ENCODE measurements around the gene DHDDS. TPM values are rescaled to one million over a fixed set of nuclear protein-coding genes. Genes with fewer than 3 reads are reported as not detected.

The DHDDS gene
- total and polyA plus RNA-seq, 2 of the 13 experiments (the other 11 are each of a cell fraction or from before 2014, with no cell fraction given): 18.9 to 28.3 TPM

- TF ChIP-seq ZNF589 (CRISPR knock-in tag; conservative IDR thresholded peaks at IDR 0.05): no peak
- TF ChIP-seq AGO2 (optimal IDR thresholded peaks at IDR 0.05; ENCODE audit: low read depth, low read length): peak; percentile 67
- no peak for TF ChIP-seq ZNF740 (CRISPR knock-in tag; IDR thresholded peaks at IDR 0.05)
These were observed 36.8 kb downstream of the DHDDS start (continued) for GRCh38 chr1:26468911-26469310.

- in situ Hi-C loops (cut with HindIII; ENCODE audit: extremely low pct_ligation_motif_present, low pct_unique_long_range_greater_than_20kb): no loop called here
- POLR2A ChIA-PET: no interaction called here
- CTCF ChIA-PET (ENCODE audit: low intra/inter-chr PET ratio, low total read pairs): no interaction called here
- no peak for DNase-seq (ENCODE audit: low spot score)
- H3K9ac ChIP-seq (ENCODE audit: insufficient read depth, low read depth, low read length): no peak overlapping the region
- H3K4me2 ChIP-seq (ENCODE audit: low read depth, low read length): no peak overlapping the region
- peaks cover 15% of the 10 kb centered on the region for H3K79me2 ChIP-seq (ENCODE audit: insufficient read depth, low read length)
- peaks cover 11 to 62% of the 10 kb centered on the region in 2 experiments for H3K36me3 ChIP-seq (replicated peaks in 1 of 2; ENCODE audit: control insufficient read depth in 1 of 2, insufficient read depth in 2 of 2, low read length in 2 of 2)
- no peak overlapping the region for H3K27ac ChIP-seq (ENCODE audit: extremely low read length, insufficient read depth, low read length)
- FAIRE-seq: no peak
- no peaks in the 10 kb centered on the region; a peak in 1 of 5 replicates for H3K27me3 ChIP-seq (ENCODE audit: control insufficient read depth in 1 of 2, insufficient read depth in 2 of 2, low read length in 2 of 2)
- no peak overlapping the region for H2AFZ ChIP-seq (ENCODE audit: low read length)
- peaks cover 26% of the 10 kb centered on the region for H3K4me1 ChIP-seq (ENCODE audit: insufficient read depth, low read length)
- BruUV-seq (replicated peaks): no TSS peak
- no peak for TF ChIP-seq LCORL (IDR thresholded peaks at IDR 0.05)
- TF ChIP-seq LCORL (CRISPR knock-in tag; IDR thresholded peaks at IDR 0.05): no peak
- TF ChIP-seq SMAD1 (CRISPR knock-in tag; IDR thresholded peaks at IDR 0.05; ENCODE audit: borderline replicate concordance, low read depth): no peak
- TF ChIP-seq PHF21A (CRISPR knock-in tag; IDR thresholded peaks at IDR 0.05): no peak
- 0 out of 4 replicates have a peak, but pooled peaks of 1 of the 2 experiments have one; percentile 6 for TF ChIP-seq POLR2A (IDR thresholded peaks at IDR 0.05; ENCODE audit: insufficient read depth in 1 of 2, low read depth in 2 of 2, low read length in 2 of 2)
- TF ChIP-seq CCDC6 (CRISPR knock-in tag; IDR thresholded peaks at IDR 0.05): no peak
- WGBS (ENCODE audit: low lambda C conversion rate): 98% methylated on average over 5 of the region's 5 CpGs
- intact Hi-C loops (cut with micrococcal nuclease; ENCODE audit: unreplicated experiment): no loop called here
- no peaks in the 10 kb centered on the region for H3K9me3 ChIP-seq (ENCODE audit: low read length)
- no peak overlapping the region for H3K4me3 ChIP-seq (replicated peaks in 1 of 3; ENCODE audit: insufficient read depth in 1 of 3, low read depth in 2 of 3, low read length in 3 of 3)
- ATAC-seq: no peak
- peaks cover 12% of the 10 kb centered on the region for H4K20me1 ChIP-seq (ENCODE audit: insufficient read depth, low read length)
These were observed 37.4 kb downstream of the DHDDS start for GRCh38 chr1:26469558-26469957.
